HG02623 (cell line): ENCODE results near the gene USP16.

Experiments used
- ATAC-seq: cut with Tn5 transposase; IDR thresholded peaks from one replicate; pipeline ENCODE4 v1.9.1; 2021; ENCODE audit warnings: moderate library complexity; ENCODE audit not compliant: unreplicated experiment

The USP16 gene

GRCh38 chr21:29082046-29082815 lies 57.8 kb downstream of the USP16 start:
- ATAC-seq: no peak

- no peak for ATAC-seq
These were observed 58.8 kb downstream of the USP16 start for GRCh38 chr21:29083306-29083705.

GRCh38 chr21:29084372-29084771 lies 59.9 kb downstream of the USP16 start:
- no peak for ATAC-seq

- ATAC-seq: no peak
These were observed 60.8 kb downstream of the USP16 start for GRCh38 chr21:29085106-29085752.

- ATAC-seq: no peak
These were observed 66.6 kb downstream of the USP16 start for GRCh38 chr21:29091033-29091432.

GRCh38 chr21:29092102-29092959 lies 67.9 kb downstream of the USP16 start:
- ATAC-seq: no peak

GRCh38 chr21:29096218-29097015 lies 71.9 kb downstream of the USP16 start:
- ATAC-seq: no peak

GRCh38 chr21:29098156-29098555 lies 73.7 kb downstream of the USP16 start:
- no peak for ATAC-seq

- no peak for ATAC-seq
These were observed 78.4 kb downstream of the USP16 start for GRCh38 chr21:29102791-29103257.
